Ectodermal cell (in vitro differentiated cells): ENCODE data around the gene ALDH1A1.

Source experiments
- H3K27ac ChIP-seq: 2 replicates; pipeline ENCODE4 v1.7.0; 2013; ENCODE audit warnings: mild to moderate bottlenecking, low read depth, low read length; ENCODE audit not compliant: insufficient read depth, poor library complexity, severe bottlenecking
- H3K27me3 ChIP-seq: 2 replicates; pipeline ENCODE4 v1.7.0; 2013; ENCODE audit warnings: mild to moderate bottlenecking, low read length; ENCODE audit not compliant: insufficient read depth, control insufficient read depth, poor library complexity, severe bottlenecking
- H3K36me3 ChIP-seq: one replicate; pipeline ENCODE4 v1.7.0; 2013; ENCODE audit warnings: low read length; ENCODE audit not compliant: control insufficient read depth, insufficient read depth
- H3K4me1 ChIP-seq: one replicate; pipeline ENCODE4 v1.7.0; 2013; ENCODE audit warnings: low read length; ENCODE audit not compliant: control insufficient read depth, insufficient read depth
- H3K4me3 ChIP-seq: 2 replicates; pipeline ENCODE4 v1.7.0; 2013; ENCODE audit warnings: low read depth, low read length, control low read depth; ENCODE audit not compliant: insufficient read depth
- H3K9me3 ChIP-seq: 2 replicates; pipeline ENCODE4 v1.7.0; 2013; ENCODE audit warnings: mild to moderate bottlenecking, low read length, moderate library complexity; ENCODE audit not compliant: control insufficient read depth
- WGBS, 2 experiments: methylation state at CpG; one replicate each; pipeline ENCODE4 v1.1.7; 2013; ENCODE audit warnings: missing lambda C conversion rate in 2 of 2; 5-methylcytosine and 5-hydroxymethylcytosine counted together

Gene ALDH1A1

GRCh38 chr9:72954431-72955125 lies 1.7 kb upstream of the ALDH1A1 start:
- 93 to 94% methylated on average over 3 to 4 of the region's 4 CpGs for WGBS, 2 experiments
- Histone ChIP-seq H3K4me1 (no peaks in the 10 kb centered on the region), H3K27ac (no peak overlapping the region), H3K27me3 (no peaks in the 10 kb centered on the region), H3K9me3 (no peaks in the 10 kb centered on the region), H3K36me3 (no peaks in the 10 kb centered on the region), H3K4me3 (no peak overlapping the region)

GRCh38 chr9:72952381-72952690 lies 517 bp downstream of the ALDH1A1 start:
- H3K4me1 ChIP-seq: no peaks in the 10 kb centered on the region
- H3K27ac ChIP-seq: no peak overlapping the region
- WGBS, 2 experiments: 86 to 90% methylated on average over 2 to 3 of the region's 3 CpGs
- no peak overlapping the region for H3K4me3 ChIP-seq
- H3K9me3 ChIP-seq: no peaks in the 10 kb centered on the region
- no peaks in the 10 kb centered on the region for H3K27me3 ChIP-seq
- H3K36me3 ChIP-seq: no peaks in the 10 kb centered on the region

DNA sequence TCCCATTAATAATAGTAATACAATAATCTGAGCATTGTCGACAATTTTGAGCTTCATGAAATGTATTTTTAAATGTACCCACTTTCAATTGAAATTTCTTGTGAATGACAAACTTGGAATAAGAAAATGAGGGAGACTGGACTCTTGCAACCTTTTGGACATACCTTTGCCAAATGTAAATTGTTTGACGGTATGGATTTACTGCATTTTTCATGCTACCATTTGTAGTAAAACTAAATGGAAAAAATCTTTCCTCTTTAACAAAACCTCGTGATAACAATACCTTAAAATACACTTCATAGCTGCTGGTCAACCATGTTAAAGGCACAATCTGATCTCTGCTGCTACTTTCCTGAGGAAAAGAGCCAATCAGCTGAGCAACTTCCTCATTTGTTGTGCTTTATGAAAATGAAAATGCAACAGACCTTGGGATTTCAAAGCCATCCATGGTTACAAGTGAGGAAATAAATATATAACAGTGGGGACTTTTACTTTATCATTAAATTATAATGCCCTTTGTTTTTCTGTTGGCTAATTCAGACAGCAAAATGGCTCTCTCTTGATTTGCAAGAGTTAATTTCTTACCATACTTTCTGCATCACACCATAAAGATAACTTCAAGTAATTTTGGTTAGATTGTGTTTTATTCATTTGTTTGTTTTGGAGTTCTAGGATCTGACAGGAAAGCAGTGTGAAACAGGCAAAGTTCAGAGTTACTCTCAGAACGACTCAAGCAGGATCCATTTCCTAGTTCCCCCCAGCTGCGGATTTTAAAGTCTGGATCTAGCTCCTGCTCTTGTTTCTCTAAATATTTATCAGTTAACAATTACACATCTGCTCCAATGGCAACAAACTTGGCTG lies 1.1 kb downstream of the ALDH1A1 start:
- Histone ChIP-seq H3K27me3 (no peaks in the 10 kb centered on the region), H3K4me3 (no peak overlapping the region), H3K9me3 (no peaks in the 10 kb centered on the region), H3K36me3 (no peaks in the 10 kb centered on the region), H3K27ac (no peak overlapping the region), H3K4me1 (no peaks in the 10 kb centered on the region)
- WGBS, 2 experiments: 83 to 89% methylated on average over 4 to 5 of the region's 5 CpGs

GRCh38 chr9:72950875-72951442 lies 1.9 kb downstream of the ALDH1A1 start:
- no peak overlapping the region for H3K27ac ChIP-seq
- WGBS, 2 experiments: 92 to 95% methylated on average over 6 to 7 of the region's 7 CpGs
- no peaks in the 10 kb centered on the region for H3K4me1 ChIP-seq
- H3K36me3 ChIP-seq: no peaks in the 10 kb centered on the region
- H3K4me3 ChIP-seq: no peak overlapping the region
- no peaks in the 10 kb centered on the region for H3K9me3 ChIP-seq
- no peaks in the 10 kb centered on the region for H3K27me3 ChIP-seq

GRCh38 chr9:72949918-72950325 lies 2.9 kb downstream of the ALDH1A1 start:
- Histone ChIP-seq H3K4me3 (no peak overlapping the region), H3K36me3 (no peaks in the 10 kb centered on the region), H3K27me3 (no peaks in the 10 kb centered on the region), H3K27ac (no peak overlapping the region), H3K4me1 (no peaks in the 10 kb centered on the region), H3K9me3 (no peaks in the 10 kb centered on the region)
- 93% methylated on average over 7 of the region's 7 CpGs for WGBS, 2 experiments

DNA sequence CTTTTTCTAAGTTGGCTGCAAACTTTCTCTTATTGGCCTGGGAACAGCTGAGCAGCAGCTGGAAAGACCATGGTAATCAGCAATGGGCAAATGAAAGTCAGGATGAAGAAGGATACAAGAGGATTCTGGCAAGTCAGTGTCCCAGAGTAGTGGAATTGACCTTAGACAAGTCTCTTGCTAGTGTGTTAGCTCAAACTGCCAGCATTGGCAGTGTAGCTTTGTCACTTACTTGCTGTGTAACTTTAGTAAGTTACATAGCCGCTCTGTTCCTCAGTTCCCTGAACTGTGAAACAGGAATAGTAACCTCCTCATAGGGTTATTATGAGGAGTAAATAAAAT lies 3.6 kb downstream of the ALDH1A1 start:
- no peaks in the 10 kb centered on the region for H3K4me1 ChIP-seq
- no peaks in the 10 kb centered on the region for H3K27me3 ChIP-seq
- WGBS, 2 experiments: 94 to 100% methylated on average over 1 of the region's 1 CpG
- H3K9me3 ChIP-seq: no peaks in the 10 kb centered on the region
- H3K27ac ChIP-seq: no peak overlapping the region
- no peak overlapping the region for H3K4me3 ChIP-seq
- H3K36me3 ChIP-seq: no peaks in the 10 kb centered on the region

DNA sequence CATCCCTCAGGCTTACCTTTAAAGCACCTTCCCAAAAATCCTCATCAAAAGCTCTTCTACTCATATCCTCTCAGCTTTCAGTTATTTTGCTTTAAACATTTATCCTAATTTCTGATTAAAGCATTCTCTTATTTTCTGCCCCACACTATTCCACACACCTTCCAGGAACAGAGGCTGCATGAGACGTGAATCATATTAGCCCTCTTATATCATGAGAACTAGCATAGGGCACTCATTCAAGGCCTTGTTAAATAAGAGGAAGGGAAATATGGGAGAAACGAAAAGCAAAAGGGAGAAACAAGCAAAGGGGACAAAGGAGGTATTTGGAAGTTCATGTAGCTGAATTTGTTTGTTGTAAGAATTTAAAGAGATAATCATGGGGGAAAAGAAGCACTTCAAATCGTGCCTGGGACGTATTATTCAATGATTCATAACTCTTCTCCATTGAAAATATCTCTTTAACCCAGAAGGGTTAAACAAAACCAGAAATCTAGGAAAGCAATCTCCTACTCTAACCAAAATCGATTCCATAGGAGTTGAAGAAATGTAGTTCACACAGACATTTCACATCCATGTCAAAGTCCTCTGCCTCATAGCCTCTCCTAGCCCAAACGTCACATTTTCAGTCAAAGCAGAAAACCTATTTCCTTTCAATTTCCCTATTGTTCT lies 4.1 kb downstream of the ALDH1A1 start:
- Histone ChIP-seq H3K4me1 (no peaks in the 10 kb centered on the region), H3K9me3 (no peaks in the 10 kb centered on the region), H3K27me3 (no peaks in the 10 kb centered on the region), H3K36me3 (no peaks in the 10 kb centered on the region), H3K27ac (no peak overlapping the region), H3K4me3 (no peak overlapping the region)
- WGBS, 2 experiments: 88 to 90% methylated on average over 5 to 6 of the region's 6 CpGs

DNA sequence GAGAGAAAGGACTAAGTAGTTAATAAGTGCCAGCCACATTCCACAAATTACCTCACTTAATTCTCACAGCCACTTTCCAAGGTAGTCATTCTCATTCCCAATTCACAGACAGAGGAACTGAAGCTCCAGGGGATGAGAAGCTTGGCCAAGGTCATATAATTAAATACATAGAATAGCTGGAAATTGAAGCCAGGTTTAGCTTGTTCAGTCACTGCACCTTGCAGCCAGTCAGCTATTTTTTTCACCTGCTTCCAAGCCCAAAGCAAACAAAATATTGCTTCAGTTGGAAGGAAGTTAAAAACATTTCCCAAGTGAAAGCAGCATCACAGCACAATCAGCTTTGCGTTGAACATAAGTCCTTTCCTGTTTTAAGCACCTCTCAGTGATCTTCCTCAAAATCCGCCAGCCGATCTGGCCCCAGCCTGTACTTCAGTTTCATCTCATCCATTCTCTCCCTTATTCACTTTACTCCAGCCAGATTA lies 4.8 kb downstream of the ALDH1A1 start:
- WGBS, 2 experiments: 93 to 94% methylated on average over 3 of the region's 3 CpGs
- Histone ChIP-seq H3K36me3 (no peaks in the 10 kb centered on the region), H3K4me1 (no peaks in the 10 kb centered on the region), H3K9me3 (no peaks in the 10 kb centered on the region), H3K27ac (no peak overlapping the region), H3K27me3 (no peaks in the 10 kb centered on the region), H3K4me3 (no peak overlapping the region)

DNA sequence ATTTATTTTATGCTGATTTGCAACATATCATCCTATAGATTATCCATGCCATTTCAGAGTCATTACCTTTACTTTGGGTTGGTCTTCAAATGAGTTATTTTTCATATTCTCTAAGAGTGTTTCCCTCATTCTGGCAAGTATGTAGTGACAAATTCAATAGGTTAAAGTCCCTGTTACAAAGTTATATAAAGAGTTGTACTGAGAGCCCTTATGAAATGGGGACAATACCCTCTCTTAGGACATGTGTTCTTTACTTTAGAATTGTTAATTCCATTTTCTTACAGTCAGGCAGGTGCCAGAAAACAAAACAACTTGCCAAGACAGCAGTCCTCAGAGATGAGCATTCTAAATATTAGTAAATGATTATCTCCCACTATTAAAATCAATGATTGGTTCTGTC lies 6.0 kb downstream of the ALDH1A1 start:
- no peaks in the 10 kb centered on the region for H3K4me1 ChIP-seq
- no peaks in the 10 kb centered on the region for H3K27me3 ChIP-seq
- no peak overlapping the region for H3K4me3 ChIP-seq
- no peaks in the 10 kb centered on the region for H3K36me3 ChIP-seq
- no peak overlapping the region for H3K27ac ChIP-seq
- no peaks in the 10 kb centered on the region for H3K9me3 ChIP-seq

DNA sequence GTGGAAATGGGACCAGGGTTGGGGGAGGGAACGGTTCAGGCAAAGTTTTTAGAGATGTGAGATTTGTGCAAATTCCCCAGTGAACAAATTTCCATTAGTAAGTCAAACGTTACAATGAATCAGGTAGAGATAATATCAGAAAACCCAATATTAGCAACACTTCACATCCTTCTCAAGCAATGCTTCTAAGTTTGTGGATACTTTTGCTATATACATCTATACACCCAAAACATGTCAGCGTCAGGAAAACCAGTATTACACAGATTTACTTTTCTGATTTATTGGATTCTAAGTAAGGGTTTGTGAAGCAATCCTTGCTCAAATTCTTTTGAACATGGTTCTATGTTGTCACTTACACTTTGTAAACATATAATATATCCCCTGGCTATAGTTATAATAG lies 6.5 kb downstream of the ALDH1A1 start:
- H3K27ac ChIP-seq: no peak overlapping the region
- WGBS, 2 experiments: 91 to 93% methylated on average over 2 of the region's 3 CpGs
- no peak overlapping the region for H3K4me3 ChIP-seq
- H3K9me3 ChIP-seq: no peaks in the 10 kb centered on the region
- no peaks in the 10 kb centered on the region for H3K36me3 ChIP-seq
- no peaks in the 10 kb centered on the region for H3K27me3 ChIP-seq
- H3K4me1 ChIP-seq: no peaks in the 10 kb centered on the region
